SK-N-SH (cell line): ENCODE results near the gene CLSTN2. TPM values are rescaled to one million over a fixed set of nuclear protein-coding genes. Genes with fewer than 3 reads are reported as not detected.

Experiments
- CTCF ChIA-PET: fragments of 300-600, 350-600 bp; formaldehyde crosslinking; extraction: SDS; loops from one replicate; lab custom pipeline; 2021; lab: Yijun Ruan, JAX
- POLR2A ChIA-PET: fragments of 350-600 bp; sonication (Branson Sonifier 250); formaldehyde crosslinking; extraction: SDS; loops from one replicate; lab custom pipeline; 2020; ENCODE audit warnings: antibody characterized with exemption, inconsistent platforms; lab: Yijun Ruan, JAX
- DNase-seq: peaks from one replicate; pipeline ENCODE4 v3.0.0; 2012
- H2AFZ ChIP-seq: fragments of 200-600 bp; sonication (generic); 2 replicates; pipeline ENCODE4 v1.8.1; 2016; ENCODE audit warnings: antibody characterized with exemption, mild to moderate bottlenecking, low read depth
- H3F3A ChIP-seq: fragments of 200-600 bp; sonication (generic); replicated peaks from 2 replicates; pipeline ENCODE3; 2016; ENCODE audit warnings: antibody characterized with exemption, mild to moderate bottlenecking; ENCODE audit not compliant: insufficient read depth
- H3K27ac ChIP-seq, 2 experiments: fragments of 200-500 bp in 1 of 2; fragments of 200-600 bp in 1 of 2; sonication (Bioruptor generic) in 1 of 2; sonication (generic), shearing (Covaris generic) in 1 of 2; 2 replicates each; pipeline versions ENCODE4 v1.5.1 to v1.6.1; 2014 to 2016; ENCODE audit warnings: low read depth in 2 of 2, inconsistent platforms in 1 of 2, low read length in 1 of 2, mild to moderate bottlenecking in 1 of 2, mixed read lengths in 1 of 2
- H3K27me3 ChIP-seq: fragments of 200-600 bp; sonication (generic), shearing (Covaris generic); 2 replicates; pipeline ENCODE4 v1.6.1; 2016; ENCODE audit warnings: mixed run types; ENCODE audit not compliant: insufficient read depth
- H3K36me3 ChIP-seq, 2 experiments: fragments of 200-500 bp in 1 of 2; fragments of 200-600 bp in 1 of 2; sonication (Bioruptor generic) in 1 of 2; sonication (generic) in 1 of 2; replicated peaks in 1 of 2; 2 replicates each; pipeline versions ENCODE3 to v1.5.1; 2014 to 2016; ENCODE audit warnings: low read length in 1 of 2, mild to moderate bottlenecking in 1 of 2; ENCODE audit not compliant: insufficient read depth in 2 of 2, control insufficient read depth in 1 of 2
- H3K4me1 ChIP-seq, 2 experiments: fragments of 200-500 bp in 1 of 2; fragments of 200-600 bp in 1 of 2; sonication (Bioruptor generic) in 1 of 2; sonication (generic), shearing (Covaris generic) in 1 of 2; 2 replicates each; pipeline versions ENCODE4 v1.5.1 to v1.6.1; 2014 to 2016; ENCODE audit warnings: low read depth in 1 of 2, low read length in 1 of 2, mixed run types in 1 of 2; ENCODE audit not compliant: insufficient read depth in 2 of 2, control insufficient read depth in 1 of 2
- H3K4me2 ChIP-seq: fragments of 200-600 bp; sonication (generic), shearing (Covaris generic); 2 replicates; pipeline ENCODE4 v1.6.1; 2017; ENCODE audit warnings: mixed run types
- H3K4me3 ChIP-seq, 2 experiments: fragments of 200-500 bp in 1 of 2; fragments of 200-600 bp in 1 of 2; sonication (Bioruptor generic) in 1 of 2; sonication (generic), shearing (Covaris generic) in 1 of 2; 2 replicates each; pipeline versions ENCODE4 v1.5.1 to v1.8.1; 2014 to 2016; ENCODE audit warnings: low read depth in 2 of 2, inconsistent platforms in 1 of 2, low read length in 1 of 2, mild to moderate bottlenecking in 1 of 2, mixed read lengths in 1 of 2, moderate library complexity in 1 of 2
- H3K79me2 ChIP-seq: fragments of 200-600 bp; sonication (generic); 2 replicates; pipeline ENCODE4 v1.8.1; 2017; ENCODE audit warnings: mild to moderate bottlenecking; ENCODE audit not compliant: insufficient read depth
- H3K9ac ChIP-seq: fragments of 200-600 bp; sonication (generic); 2 replicates; pipeline ENCODE4 v1.6.1; 2017; ENCODE audit warnings: mixed run types
- H3K9me2 ChIP-seq: fragments of 200-600 bp; sonication (generic); 2 replicates; pipeline ENCODE4 v1.6.1; 2017; ENCODE audit warnings: mixed run types
- H3K9me3 ChIP-seq: fragments of 200-600 bp; sonication (generic); 2 replicates; pipeline ENCODE4 v1.6.1; 2017; ENCODE audit warnings: mixed run types, mild to moderate bottlenecking, moderate library complexity
- H4K20me1 ChIP-seq: fragments of 200-600 bp; sonication (generic); 2 replicates; pipeline ENCODE4 v1.6.1; 2017; ENCODE audit warnings: mild to moderate bottlenecking, mixed run types; ENCODE audit not compliant: insufficient read depth
- CHD2 ChIP-seq: fragments of 150-350 bp; IDR thresholded peaks from 2 replicates; pipeline ENCODE4 v1.6.1; 2018; ENCODE audit warnings: low read length; ENCODE audit not compliant: partially characterized antibody
- EP300 ChIP-seq, 2 experiments: IDR thresholded peaks; 2 replicates each; pipeline versions ENCODE4 v1.4.0 to v1.6.1; 2012; ENCODE audit warnings: borderline replicate concordance in 1 of 2, low read depth in 1 of 2, low read length in 1 of 2
- EZH2phosphoT487 ChIP-seq: fragments of 200-600 bp; sonication (generic); IDR thresholded peaks from 2 replicates; pipeline ENCODE4 v1.6.1; 2017; ENCODE audit warnings: low read depth, mixed run types, mild to moderate bottlenecking, antibody characterized with exemption, moderate library complexity, borderline replicate concordance
- FOXJ3 ChIP-seq: sonication (generic); formaldehyde crosslinking; IDR thresholded peaks from 2 replicates; pipeline ENCODE4 v1.5.1; 2020; ENCODE audit warnings: mild to moderate bottlenecking, missing genetic modification reagents
- GABPA ChIP-seq: IDR thresholded peaks from 2 replicates; pipeline ENCODE4 v1.4.0; 2012; ENCODE audit warnings: low read depth, mild to moderate bottlenecking
- GATA2 ChIP-seq: sonication (generic); formaldehyde crosslinking; IDR thresholded peaks from 2 replicates; pipeline ENCODE4 v1.5.0; 2020; ENCODE audit warnings: mild to moderate bottlenecking, missing genetic modification reagents
- JUND ChIP-seq: IDR thresholded peaks from 2 replicates; pipeline ENCODE4 v1.4.0; 2012
- MEF2A ChIP-seq: IDR thresholded peaks from 2 replicates; pipeline ENCODE4 v1.4.0; 2012; ENCODE audit warnings: low read depth, borderline replicate concordance
- MXI1 ChIP-seq: IDR thresholded peaks from 2 replicates; pipeline ENCODE4 v1.6.1; 2012; ENCODE audit warnings: mild to moderate bottlenecking, low read depth, low read length, improper control_type of control experiment
- NFIC ChIP-seq: IDR thresholded peaks from 2 replicates; pipeline ENCODE4 v1.4.0; 2012; ENCODE audit warnings: borderline replicate concordance
- RAD21 ChIP-seq: IDR thresholded peaks from 2 replicates; pipeline ENCODE4 v1.6.1; 2012; ENCODE audit warnings: mild to moderate bottlenecking, low read length
- RCOR1 ChIP-seq: fragments of 150-350 bp; IDR thresholded peaks from 2 replicates; pipeline ENCODE4 v1.6.1; 2017; ENCODE audit warnings: antibody characterized with exemption, low read length
- RFX5 ChIP-seq: IDR thresholded peaks from 2 replicates; pipeline ENCODE4 v1.6.1; 2012; ENCODE audit warnings: mild to moderate bottlenecking, improper control_type of control experiment, low read length
- RXRA ChIP-seq: IDR thresholded peaks from 2 replicates; pipeline ENCODE4 v1.4.0; 2012; ENCODE audit warnings: low read depth, mild to moderate bottlenecking, borderline replicate concordance
- TAF1 ChIP-seq: IDR thresholded peaks from 2 replicates; pipeline ENCODE4 v1.6.1; 2012; ENCODE audit warnings: low read depth, mild to moderate bottlenecking, low read length, moderate library complexity, borderline replicate concordance
- TCF12 ChIP-seq: IDR thresholded peaks from 2 replicates; pipeline ENCODE4 v1.4.0; 2012
- WGBS: methylation state at CpG from one replicate; pipeline ENCODE4 v1.1.6; 2017; ENCODE audit warnings: low lambda C conversion rate; 5-methylcytosine and 5-hydroxymethylcytosine counted together
- polyA plus RNA-seq, 3 experiments: library from polyadenylated mRNA; depleted of rRNA; stranded (reverse); fragments of >200 nt; gene quantifications; 2 replicates each; pipeline ENCODE4 v1.2.3, GENCODE V29; 2012
- TF ChIP-seq, protein P1 (sequence below): fragments of 150-350 bp; IDR thresholded peaks from 2 replicates; pipeline ENCODE4 v1.6.1; 2016; ENCODE audit warnings: mild to moderate bottlenecking, low read depth, low read length
- TF ChIP-seq, protein P2 (sequence below): fragments of 200-600 bp; sonication (generic); IDR thresholded peaks from 2 replicates; pipeline ENCODE4 v1.6.1; 2017; ENCODE audit warnings: antibody characterized with exemption, mild to moderate bottlenecking, moderate library complexity
- TF ChIP-seq, protein P3 (sequence below): IDR thresholded peaks from 2 replicates; pipeline ENCODE4; 2012

The CLSTN2 gene
- polyA plus RNA-seq, 1 of the 3 experiments (the other 2 are of a cell fraction) = 0.02 TPM

GRCh38 chr3:140117096-140117526, 182.1 kb downstream of the CLSTN2 start:
- Histone ChIP-seq H3K9me3 (no peaks in the 10 kb centered on the region), H3K4me1 (peaks cover 0 to 7% of the 10 kb centered on the region in 2 experiments; a peak in 2 of 4 replicates), H3K36me3 (no peaks in the 10 kb centered on the region), H3K79me2 (no peaks in the 10 kb centered on the region), H3K27ac (no peak overlapping the region), H3K4me3 (no peak overlapping the region), H2AFZ (no peak overlapping the region), H3F3A (no peaks in the 10 kb centered on the region), H3K27me3 (no peaks in the 10 kb centered on the region), H4K20me1 (no peaks in the 10 kb centered on the region), H3K9me2 (no peaks in the 10 kb centered on the region), H3K4me2 (no peak overlapping the region), H3K9ac (no peak overlapping the region)
- ChIA-PET CTCF (interaction anchor here (1.2 kb wide), 1 partner anchor 9 kb away, joined by 3 read pairs; no protein-coding TSS in a partner anchor), POLR2A (no interaction called here)
- 44% methylated on average over 3 of the region's 4 CpGs for WGBS
- DNase-seq = no peak
- no peak for TF ChIP-seq GATA2 (CRISPR knock-in tag)
- TF ChIP-seq RAD21 = no peak

DNA sequence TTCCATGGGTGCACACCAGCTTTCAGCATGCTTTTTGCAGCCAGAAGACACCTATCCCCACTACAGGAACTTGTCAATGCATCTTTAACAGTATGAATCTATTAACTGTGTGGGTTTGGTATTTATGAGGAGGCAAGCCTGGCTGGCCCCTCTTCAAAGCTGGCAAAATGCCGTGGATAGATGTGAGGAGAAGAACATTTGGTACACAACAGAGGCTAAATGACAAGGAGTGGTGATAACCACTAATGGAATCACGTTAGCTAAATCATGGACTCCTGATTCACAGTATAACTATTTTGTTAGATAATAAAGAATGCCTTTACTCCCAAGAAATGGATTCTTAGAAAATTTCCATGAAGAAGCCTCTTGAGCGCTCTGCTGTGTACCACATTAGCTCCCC, 187.2 kb downstream of the CLSTN2 start:
- no peak overlapping the region for H3K9ac ChIP-seq
- H3K79me2 ChIP-seq = no peaks in the 10 kb centered on the region
- H3F3A ChIP-seq = no peaks in the 10 kb centered on the region
- H3K4me3 ChIP-seq = no peak overlapping the region
- no peaks in the 10 kb centered on the region for H3K9me2 ChIP-seq
- no peaks in the 10 kb centered on the region for H3K9me3 ChIP-seq
- DNase-seq = no peak
- no peak overlapping the region for H3K27ac ChIP-seq
- TF ChIP-seq MXI1 = no peak
- no peak for TF ChIP-seq GABPA
- TF ChIP-seq EP300 (IDR thresholded peaks at IDR 0.05; ENCODE audit: borderline replicate concordance in 1 of 2, low read depth in 1 of 2, low read length in 1 of 2) = no peak
- TF ChIP-seq, protein P1, sequence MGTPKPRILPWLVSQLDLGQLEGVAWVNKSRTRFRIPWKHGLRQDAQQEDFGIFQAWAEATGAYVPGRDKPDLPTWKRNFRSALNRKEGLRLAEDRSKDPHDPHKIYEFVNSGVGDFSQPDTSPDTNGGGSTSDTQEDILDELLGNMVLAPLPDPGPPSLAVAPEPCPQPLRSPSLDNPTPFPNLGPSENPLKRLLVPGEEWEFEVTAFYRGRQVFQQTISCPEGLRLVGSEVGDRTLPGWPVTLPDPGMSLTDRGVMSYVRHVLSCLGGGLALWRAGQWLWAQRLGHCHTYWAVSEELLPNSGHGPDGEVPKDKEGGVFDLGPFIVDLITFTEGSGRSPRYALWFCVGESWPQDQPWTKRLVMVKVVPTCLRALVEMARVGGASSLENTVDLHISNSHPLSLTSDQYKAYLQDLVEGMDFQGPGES = no peak
- TF ChIP-seq MEF2A = no peak
- H3K4me1 ChIP-seq = no peaks in the 10 kb centered on the region
- no peaks in the 10 kb centered on the region for H3K27me3 ChIP-seq
- no peak overlapping the region for H3K4me2 ChIP-seq
- no peaks in the 10 kb centered on the region for H4K20me1 ChIP-seq
- ChIA-PET CTCF (interaction anchor here (1.4 kb wide), 1 partner anchor 14 kb away, joined by 4 read pairs; no protein-coding TSS in a partner anchor), POLR2A (no interaction called here)
- H2AFZ ChIP-seq = no peak overlapping the region
- no peaks in the 10 kb centered on the region for H3K36me3 ChIP-seq
- WGBS = 9% methylated on average over 3 of the region's 3 CpGs

DNA sequence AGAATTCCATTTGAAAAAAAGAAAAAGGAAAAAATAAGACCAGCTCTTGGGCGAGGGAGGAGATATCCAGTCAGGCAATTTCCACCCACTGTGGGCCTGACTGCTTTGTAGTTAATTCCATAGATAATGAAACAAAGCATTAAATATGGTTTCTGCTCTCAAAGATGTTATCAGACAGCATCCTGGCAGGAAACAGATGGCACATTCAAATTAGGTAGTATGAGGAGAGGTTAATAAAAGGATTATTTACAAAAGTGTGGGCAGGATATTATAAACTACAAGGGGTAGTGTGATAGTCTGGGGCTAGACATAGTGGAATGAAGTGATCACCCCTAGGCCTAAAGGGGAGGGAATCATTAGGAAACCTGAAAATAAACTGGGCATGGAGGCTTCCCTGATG, 193.2 kb downstream of the CLSTN2 start:
- Histone ChIP-seq H3K9me3 (no peaks in the 10 kb centered on the region), H3K36me3 (no peaks in the 10 kb centered on the region), H3F3A (no peaks in the 10 kb centered on the region), H3K4me1 (peaks cover 0 to 32% of the 10 kb centered on the region in 2 experiments; a peak in 2 of 4 replicates), H3K4me2 (no peak overlapping the region), H3K4me3 (no peak overlapping the region), H3K27me3 (no peaks in the 10 kb centered on the region), H3K27ac (peak overlapping the region in 1 of 2 experiments; percentile 89; a peak in 2 of 4 replicates), H3K9me2 (no peaks in the 10 kb centered on the region), H4K20me1 (no peaks in the 10 kb centered on the region), H2AFZ (no peak overlapping the region), H3K9ac (no peak overlapping the region), H3K79me2 (no peaks in the 10 kb centered on the region)
- ChIA-PET POLR2A (no interaction called here), CTCF (interaction anchor here (0.7 to 2.0 kb wide), 9 partner anchors 30 to 190 kb away, joined by 3 to 5 read pairs (median 3); no protein-coding TSS in a partner anchor)
- peak; percentile 35 for DNase-seq
- 7% methylated on average over 1 of the region's 1 CpG for WGBS
- peak in 1 of 2 experiments; percentile 89; a peak in 2 of 4 replicates for TF ChIP-seq EP300 (IDR thresholded peaks at IDR 0.05; ENCODE audit: borderline replicate concordance in 1 of 2, low read depth in 1 of 2, low read length in 1 of 2)
- TF ChIP-seq EZH2phosphoT487 = no peak
- no peak for TF ChIP-seq NFIC
- TF ChIP-seq RXRA = no peak
- TF ChIP-seq RFX5 = no peak; the same call in 1 of the 2 replicates
- TF ChIP-seq, protein P2, sequence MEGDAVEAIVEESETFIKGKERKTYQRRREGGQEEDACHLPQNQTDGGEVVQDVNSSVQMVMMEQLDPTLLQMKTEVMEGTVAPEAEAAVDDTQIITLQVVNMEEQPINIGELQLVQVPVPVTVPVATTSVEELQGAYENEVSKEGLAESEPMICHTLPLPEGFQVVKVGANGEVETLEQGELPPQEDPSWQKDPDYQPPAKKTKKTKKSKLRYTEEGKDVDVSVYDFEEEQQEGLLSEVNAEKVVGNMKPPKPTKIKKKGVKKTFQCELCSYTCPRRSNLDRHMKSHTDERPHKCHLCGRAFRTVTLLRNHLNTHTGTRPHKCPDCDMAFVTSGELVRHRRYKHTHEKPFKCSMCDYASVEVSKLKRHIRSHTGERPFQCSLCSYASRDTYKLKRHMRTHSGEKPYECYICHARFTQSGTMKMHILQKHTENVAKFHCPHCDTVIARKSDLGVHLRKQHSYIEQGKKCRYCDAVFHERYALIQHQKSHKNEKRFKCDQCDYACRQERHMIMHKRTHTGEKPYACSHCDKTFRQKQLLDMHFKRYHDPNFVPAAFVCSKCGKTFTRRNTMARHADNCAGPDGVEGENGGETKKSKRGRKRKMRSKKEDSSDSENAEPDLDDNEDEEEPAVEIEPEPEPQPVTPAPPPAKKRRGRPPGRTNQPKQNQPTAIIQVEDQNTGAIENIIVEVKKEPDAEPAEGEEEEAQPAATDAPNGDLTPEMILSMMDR = no peak
- no peak for TF ChIP-seq RAD21
- TF ChIP-seq RCOR1 = peak; percentile 82
- TF ChIP-seq GATA2 (CRISPR knock-in tag) = peak; percentile 89
- TF ChIP-seq TAF1 = no peak
- no peak for TF ChIP-seq FOXJ3 (CRISPR knock-in tag)
- peak; percentile 52 for TF ChIP-seq CHD2
- TF ChIP-seq TCF12 = peak; percentile 14; the same call in 1 of the 2 replicates
- TF ChIP-seq JUND = no peak
- TF ChIP-seq, protein P3, sequence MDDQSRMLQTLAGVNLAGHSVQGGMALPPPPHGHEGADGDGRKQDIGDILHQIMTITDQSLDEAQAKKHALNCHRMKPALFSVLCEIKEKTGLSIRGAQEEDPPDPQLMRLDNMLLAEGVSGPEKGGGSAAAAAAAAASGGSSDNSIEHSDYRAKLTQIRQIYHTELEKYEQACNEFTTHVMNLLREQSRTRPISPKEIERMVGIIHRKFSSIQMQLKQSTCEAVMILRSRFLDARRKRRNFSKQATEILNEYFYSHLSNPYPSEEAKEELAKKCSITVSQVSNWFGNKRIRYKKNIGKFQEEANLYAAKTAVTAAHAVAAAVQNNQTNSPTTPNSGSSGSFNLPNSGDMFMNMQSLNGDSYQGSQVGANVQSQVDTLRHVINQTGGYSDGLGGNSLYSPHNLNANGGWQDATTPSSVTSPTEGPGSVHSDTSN = no peak
